ENCODE data around the gene PRR23E. TPM values are rescaled to one million over a fixed set of nuclear protein-coding genes. Genes with fewer than 3 reads are reported as not detected.

Gene PRR23E
- polyA plus RNA-seq, 1 donor from 2014 or later, result not detected

- Histone ChIP-seq H3K36me3 (ENCODE audit: insufficient read depth, low read length) (no peaks in the 10 kb centered on the region), H4K20me1 (ENCODE audit: insufficient read depth) (no peaks in the 10 kb centered on the region), H2AFZ (ENCODE audit: low read depth, low read length) (no peak overlapping the region), H3K79me2 (replicated peaks; ENCODE audit: insufficient read depth, low read length) (no peaks in the 10 kb centered on the region), H3K27ac (ENCODE audit: low read length) (no peak overlapping the region), H3K9ac (ENCODE audit: low read length) (no peak overlapping the region), H3K4me2 (ENCODE audit: low read length) (no peak overlapping the region), H3K4me3 (ENCODE audit: low read length) (no peak overlapping the region), H3K27me3 (ENCODE audit: insufficient read depth, low read depth, low read length) (no peaks in the 10 kb centered on the region), H3F3A (ENCODE audit: insufficient read depth, low read length, poor library complexity, severe bottlenecking) (no peaks in the 10 kb centered on the region), H3K9me2 (ENCODE audit: insufficient read depth, low read length) (no peaks in the 10 kb centered on the region), H3K9me3 (ENCODE audit: low read length) (no peaks in the 10 kb centered on the region)
- no peak for TF ChIP-seq REST (IDR thresholded peaks at IDR 0.05; ENCODE audit: borderline replicate concordance)
- TF ChIP-seq, protein P1, sequence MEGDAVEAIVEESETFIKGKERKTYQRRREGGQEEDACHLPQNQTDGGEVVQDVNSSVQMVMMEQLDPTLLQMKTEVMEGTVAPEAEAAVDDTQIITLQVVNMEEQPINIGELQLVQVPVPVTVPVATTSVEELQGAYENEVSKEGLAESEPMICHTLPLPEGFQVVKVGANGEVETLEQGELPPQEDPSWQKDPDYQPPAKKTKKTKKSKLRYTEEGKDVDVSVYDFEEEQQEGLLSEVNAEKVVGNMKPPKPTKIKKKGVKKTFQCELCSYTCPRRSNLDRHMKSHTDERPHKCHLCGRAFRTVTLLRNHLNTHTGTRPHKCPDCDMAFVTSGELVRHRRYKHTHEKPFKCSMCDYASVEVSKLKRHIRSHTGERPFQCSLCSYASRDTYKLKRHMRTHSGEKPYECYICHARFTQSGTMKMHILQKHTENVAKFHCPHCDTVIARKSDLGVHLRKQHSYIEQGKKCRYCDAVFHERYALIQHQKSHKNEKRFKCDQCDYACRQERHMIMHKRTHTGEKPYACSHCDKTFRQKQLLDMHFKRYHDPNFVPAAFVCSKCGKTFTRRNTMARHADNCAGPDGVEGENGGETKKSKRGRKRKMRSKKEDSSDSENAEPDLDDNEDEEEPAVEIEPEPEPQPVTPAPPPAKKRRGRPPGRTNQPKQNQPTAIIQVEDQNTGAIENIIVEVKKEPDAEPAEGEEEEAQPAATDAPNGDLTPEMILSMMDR (IDR thresholded peaks at IDR 0.05; ENCODE audit: poor library complexity, severe bottlenecking), result no peak
- no peak for TF ChIP-seq RAD21 (conservative IDR thresholded peaks at IDR 0.05)
- TF ChIP-seq TAF1 (IDR thresholded peaks at IDR 0.05; ENCODE audit: low read depth), result no peak
- no peak for TF ChIP-seq POLR2AphosphoS5 (IDR thresholded peaks at IDR 0.05)
- TF ChIP-seq SMC3 (conservative IDR thresholded peaks at IDR 0.05; ENCODE audit: poor library complexity), result no peak
- no peak for TF ChIP-seq EP300 (conservative IDR thresholded peaks at IDR 0.05; ENCODE audit: poor library complexity, severe bottlenecking)
- TF ChIP-seq EZH2 (IDR thresholded peaks at IDR 0.05; ENCODE audit: borderline replicate concordance, insufficient read depth, low read length, poor library complexity, severe bottlenecking), result no peak
- no peak for TF ChIP-seq MXI1 (conservative IDR thresholded peaks at IDR 0.05; ENCODE audit: poor library complexity, severe bottlenecking)
Measured at GRCh38 chr3:127206611-127207516, 13.9 kb downstream of the PRR23E start.

GRCh38 chr3:127207727-127208482, 15.0 kb downstream of the PRR23E start:
- no peak for TF ChIP-seq POLR2AphosphoS5 (IDR thresholded peaks at IDR 0.05)
- no peak for TF ChIP-seq RAD21 (conservative IDR thresholded peaks at IDR 0.05)
- no peak for TF ChIP-seq EP300 (conservative IDR thresholded peaks at IDR 0.05; ENCODE audit: poor library complexity, severe bottlenecking)
- no peak for TF ChIP-seq REST (IDR thresholded peaks at IDR 0.05; ENCODE audit: borderline replicate concordance)
- TF ChIP-seq TAF1 (IDR thresholded peaks at IDR 0.05; ENCODE audit: low read depth), result no peak
- TF ChIP-seq, protein P1 (IDR thresholded peaks at IDR 0.05; ENCODE audit: poor library complexity, severe bottlenecking), result no peak
- TF ChIP-seq MXI1 (conservative IDR thresholded peaks at IDR 0.05; ENCODE audit: poor library complexity, severe bottlenecking), result no peak
- TF ChIP-seq SMC3 (conservative IDR thresholded peaks at IDR 0.05; ENCODE audit: poor library complexity), result no peak
- TF ChIP-seq EZH2 (IDR thresholded peaks at IDR 0.05; ENCODE audit: borderline replicate concordance, insufficient read depth, low read length, poor library complexity, severe bottlenecking), result no peak
- H3K27ac ChIP-seq (ENCODE audit: low read length), result no peak overlapping the region
- no peaks in the 10 kb centered on the region for H3K36me3 ChIP-seq (ENCODE audit: insufficient read depth, low read length)
- H3K9me3 ChIP-seq (ENCODE audit: low read length), result no peaks in the 10 kb centered on the region
- H3K9me2 ChIP-seq (ENCODE audit: insufficient read depth, low read length), result no peaks in the 10 kb centered on the region
- no peaks in the 10 kb centered on the region for H3F3A ChIP-seq (ENCODE audit: insufficient read depth, low read length, poor library complexity, severe bottlenecking)
- no peak overlapping the region for H3K4me3 ChIP-seq (ENCODE audit: low read length)
- H3K9ac ChIP-seq (ENCODE audit: low read length), result no peak overlapping the region
- no peaks in the 10 kb centered on the region for H4K20me1 ChIP-seq (ENCODE audit: insufficient read depth)
- H2AFZ ChIP-seq (ENCODE audit: low read depth, low read length), result no peak overlapping the region
- H3K79me2 ChIP-seq (replicated peaks; ENCODE audit: insufficient read depth, low read length), result no peaks in the 10 kb centered on the region
- H3K27me3 ChIP-seq (ENCODE audit: insufficient read depth, low read depth, low read length), result no peaks in the 10 kb centered on the region
- H3K4me2 ChIP-seq (ENCODE audit: low read length), result no peak overlapping the region
